PC-9 (cell line): ENCODE data around the gene TBX18.

Experiments
- EZH2 ChIP-seq: fragments of 200-600 bp; sonication (generic); IDR thresholded peaks from 2 replicates; pipeline ENCODE4 v1.8.0; 2017; ENCODE audit warnings: antibody characterized with exemption, low read depth
- TF ChIP-seq, protein P1 (sequence below): fragments of 200-600 bp; sonication (generic); conservative IDR thresholded peaks from 2 replicates; pipeline ENCODE4 v1.6.1; 2017; ENCODE audit warnings: mixed run types, antibody characterized with exemption, mild to moderate bottlenecking, moderate library complexity

- TF ChIP-seq, protein P1, sequence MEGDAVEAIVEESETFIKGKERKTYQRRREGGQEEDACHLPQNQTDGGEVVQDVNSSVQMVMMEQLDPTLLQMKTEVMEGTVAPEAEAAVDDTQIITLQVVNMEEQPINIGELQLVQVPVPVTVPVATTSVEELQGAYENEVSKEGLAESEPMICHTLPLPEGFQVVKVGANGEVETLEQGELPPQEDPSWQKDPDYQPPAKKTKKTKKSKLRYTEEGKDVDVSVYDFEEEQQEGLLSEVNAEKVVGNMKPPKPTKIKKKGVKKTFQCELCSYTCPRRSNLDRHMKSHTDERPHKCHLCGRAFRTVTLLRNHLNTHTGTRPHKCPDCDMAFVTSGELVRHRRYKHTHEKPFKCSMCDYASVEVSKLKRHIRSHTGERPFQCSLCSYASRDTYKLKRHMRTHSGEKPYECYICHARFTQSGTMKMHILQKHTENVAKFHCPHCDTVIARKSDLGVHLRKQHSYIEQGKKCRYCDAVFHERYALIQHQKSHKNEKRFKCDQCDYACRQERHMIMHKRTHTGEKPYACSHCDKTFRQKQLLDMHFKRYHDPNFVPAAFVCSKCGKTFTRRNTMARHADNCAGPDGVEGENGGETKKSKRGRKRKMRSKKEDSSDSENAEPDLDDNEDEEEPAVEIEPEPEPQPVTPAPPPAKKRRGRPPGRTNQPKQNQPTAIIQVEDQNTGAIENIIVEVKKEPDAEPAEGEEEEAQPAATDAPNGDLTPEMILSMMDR = no peak
- no peak for TF ChIP-seq EZH2
These were observed 40.3 kb upstream of the TBX18 start for GRCh38 chr6:84804720-84805119.
